ENCODE data around the gene GRIFIN. TPM values are rescaled to one million over a fixed set of nuclear protein-coding genes. Genes with fewer than 3 reads are reported as not detected.

GRIFIN gene
- total and polyA plus RNA-seq, 9 of the 15 experiments (the other 6 are each of a cell fraction or from before 2014, with no cell fraction given) = not detected

- no peak for TF ChIP-seq ILF3 (IDR thresholded peaks at IDR 0.05; ENCODE audit: borderline replicate concordance)
- TF ChIP-seq E2F4 (CRISPR knock-in tag; IDR thresholded peaks at IDR 0.05; ENCODE audit: low read depth) = no peak
- TF ChIP-seq ZNF12 (CRISPR knock-in tag; IDR thresholded peaks at IDR 0.05) = no peak
- no peak for TF ChIP-seq SIRT6 (IDR thresholded peaks at IDR 0.05; ENCODE audit: low read depth, low read length)
- TF ChIP-seq SMAD4 (CRISPR knock-in tag; conservative IDR thresholded peaks at IDR 0.05) = no peak
- TF ChIP-seq ATF7 (IDR thresholded peaks at IDR 0.05) = 0 out of 2 replicates have a peak, but pooled peaks have one; percentile 21
- TF ChIP-seq SRSF1 (IDR thresholded peaks at IDR 0.05; ENCODE audit: low read depth, low read length) = no peak
- no peak for TF ChIP-seq MED1 (CRISPR knock-in tag; IDR thresholded peaks at IDR 0.05; ENCODE audit: borderline replicate concordance)
- no peak for TF ChIP-seq NR4A1 (CRISPR knock-in tag; IDR thresholded peaks at IDR 0.05)
- TF ChIP-seq NR4A1 (tag; IDR thresholded peaks at IDR 0.05) = no peak
- TF ChIP-seq GTF2B (IDR thresholded peaks at IDR 0.05; ENCODE audit: extremely low read depth, insufficient read length) = no peak
- no peak; the same call in 1 of the 2 replicates for TF ChIP-seq ZNF121 (CRISPR knock-in tag; conservative IDR thresholded peaks at IDR 0.05)
- no peak for TF ChIP-seq CAMTA2 (CRISPR knock-in tag; conservative IDR thresholded peaks at IDR 0.05)
- TF ChIP-seq CBX5 (IDR thresholded peaks at IDR 0.05; ENCODE audit: borderline replicate concordance, low read depth) = no peak
- TF ChIP-seq, protein P1, sequence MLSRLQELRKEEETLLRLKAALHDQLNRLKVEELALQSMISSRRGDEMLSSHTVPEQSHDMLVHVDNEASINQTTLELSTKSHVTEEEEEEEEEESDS (CRISPR knock-in tag; IDR thresholded peaks at IDR 0.05) = no peak
- TF ChIP-seq CBFB (CRISPR knock-in tag; IDR thresholded peaks at IDR 0.05) = peak; percentile 65; the same call in 1 of the 2 replicates
- TF ChIP-seq RBBP5 (IDR thresholded peaks at IDR 0.05; ENCODE audit: borderline replicate concordance, insufficient read depth, low read length, poor library complexity, severe bottlenecking) = no peak
- TF ChIP-seq RFX5 (IDR thresholded peaks at IDR 0.05; ENCODE audit: low read depth, low read length) = no peak
- no peak for TF ChIP-seq ZNF57 (CRISPR knock-in tag; IDR thresholded peaks at IDR 0.05)
- peak; percentile 86 for TF ChIP-seq SMC3 (conservative IDR thresholded peaks at IDR 0.05; ENCODE audit: insufficient read depth, low read depth, low read length)
- TF ChIP-seq ZNF830 (CRISPR knock-in tag; IDR thresholded peaks at IDR 0.05) = no peak
- TF ChIP-seq, protein P2, sequence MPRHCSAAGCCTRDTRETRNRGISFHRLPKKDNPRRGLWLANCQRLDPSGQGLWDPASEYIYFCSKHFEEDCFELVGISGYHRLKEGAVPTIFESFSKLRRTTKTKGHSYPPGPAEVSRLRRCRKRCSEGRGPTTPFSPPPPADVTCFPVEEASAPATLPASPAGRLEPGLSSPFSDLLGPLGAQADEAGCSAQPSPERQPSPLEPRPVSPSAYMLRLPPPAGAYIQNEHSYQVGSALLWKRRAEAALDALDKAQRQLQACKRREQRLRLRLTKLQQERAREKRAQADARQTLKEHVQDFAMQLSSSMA (CRISPR knock-in tag; IDR thresholded peaks at IDR 0.05) = no peak
- TF ChIP-seq EZH2 (IDR thresholded peaks at IDR 0.05; ENCODE audit: borderline replicate concordance, low read depth, low read length) = no peak
- TF ChIP-seq CTCF (IDR thresholded peaks at IDR 0.05 in 2 of 3, conservative IDR thresholded peaks at IDR 0.05 in 1 of 3; ENCODE audit: insufficient read depth in 2 of 3, low read depth in 1 of 3, low read length in 3 of 3) = peak; percentile 80 to 86 (median 83)
Observed at GRCh38 chr7:2451171-2452073, 24.8 kb downstream of the GRIFIN start (continued).
